Naive thymus-derived CD4-positive, alpha-beta T cell (primary cell): ENCODE data around the gene CIITA. TPM values are rescaled to one million over a fixed set of nuclear protein-coding genes. Genes with fewer than 3 reads are reported as not detected.

Experiments
- ATAC-seq: fragments of 150-1000 bp; cut with Tn5 transposase; 2 replicates; pipeline ENCODE4 v1.10.0; 2021; ENCODE audit warnings: mild to moderate bottlenecking, moderate library complexity
- CTCF ChIA-PET: fragments of 350-600 bp; sonication (Branson Sonifier 250); formaldehyde crosslinking; loops from one replicate; lab custom pipeline; 2021; ENCODE audit warnings: antibody characterized with exemption; lab: Charles Lee
- POLR2A ChIA-PET: fragments of 350-600 bp; sonication (Branson Sonifier 250); formaldehyde crosslinking; loops from one replicate; lab custom pipeline; 2021; ENCODE audit warnings: antibody characterized with exemption, inconsistent platforms; lab: Charles Lee
- DNase-seq, 9 donors: peaks; one replicate each; pipeline versions ENCODE4 v3.0.0 to v3.0.0-alpha.2; 2020 to 2022; ENCODE audit warnings: mixed read lengths in 1 of 9
- H3K27ac ChIP-seq: one replicate; pipeline ENCODE4 v1.7.0; 2013; ENCODE audit warnings: mild to moderate bottlenecking, low read depth, low read length, moderate library complexity
- H3K27me3 ChIP-seq, 2 donors: one replicate each; pipeline ENCODE4 v1.7.0; 2013; ENCODE audit warnings: low read length in 2 of 2, mild to moderate bottlenecking in 2 of 2, moderate library complexity in 2 of 2; ENCODE audit not compliant: control insufficient read depth in 2 of 2, insufficient read depth in 2 of 2
- H3K36me3 ChIP-seq, 3 experiments: 1 replicate in 2 of 3; 2 replicates in 1 of 3; pipeline ENCODE4 v1.7.0; 2013; ENCODE audit warnings: low read length in 3 of 3, mild to moderate bottlenecking in 3 of 3, moderate library complexity in 1 of 3; ENCODE audit not compliant: insufficient read depth in 3 of 3, control insufficient read depth in 2 of 3
- H3K4me1 ChIP-seq, 2 donors: one replicate each; pipeline ENCODE4 v1.7.0; 2013; ENCODE audit warnings: low read length in 2 of 2, mild to moderate bottlenecking in 2 of 2, moderate library complexity in 1 of 2; ENCODE audit not compliant: control insufficient read depth in 2 of 2, insufficient read depth in 2 of 2
- H3K4me3 ChIP-seq: 2 replicates; pipeline ENCODE4 v1.7.0; 2013; ENCODE audit warnings: mild to moderate bottlenecking, low read length
- H3K9me3 ChIP-seq, 3 experiments: 1 replicate in 2 of 3; 2 replicates in 1 of 3; pipeline ENCODE4 v1.7.0; 2013; ENCODE audit warnings: low read length in 3 of 3; ENCODE audit not compliant: control insufficient read depth in 2 of 3
- H3K27ac Mint-ChIP-seq, 9 donors: one replicate each; pipeline ENCODE4 v1.8.0; 2020 to 2022; ENCODE audit warnings: mixed read lengths in 9 of 9, mild to moderate bottlenecking in 8 of 9, moderate library complexity in 5 of 9, inconsistent platforms in 2 of 9
- H3K27me3 Mint-ChIP-seq, 5 donors: one replicate each; pipeline ENCODE4 v1.8.0; 2021 to 2022; ENCODE audit warnings: mixed read lengths in 5 of 5, mild to moderate bottlenecking in 1 of 5
- H3K36me3 Mint-ChIP-seq, 5 donors: one replicate each; pipeline ENCODE4 v1.8.0; 2020 to 2022; ENCODE audit warnings: mixed read lengths in 5 of 5, mild to moderate bottlenecking in 3 of 5, inconsistent platforms in 1 of 5
- H3K4me1 Mint-ChIP-seq, 7 donors: one replicate each; pipeline ENCODE4 v1.8.0; 2020 to 2022; ENCODE audit warnings: mixed read lengths in 7 of 7, mild to moderate bottlenecking in 3 of 7, inconsistent platforms in 1 of 7
- H3K4me3 Mint-ChIP-seq, 10 donors: one replicate each; pipeline ENCODE4 v1.8.0; 2020 to 2022; ENCODE audit warnings: mild to moderate bottlenecking in 10 of 10, mixed read lengths in 10 of 10, moderate library complexity in 6 of 10, inconsistent platforms in 2 of 10
- H3K9me3 Mint-ChIP-seq, 11 donors: one replicate each; pipeline ENCODE4 v1.8.0; 2020 to 2022; ENCODE audit warnings: mixed read lengths in 11 of 11, mild to moderate bottlenecking in 4 of 11, inconsistent platforms in 1 of 11, moderate library complexity in 1 of 11
- intact Hi-C, 2 donors: fragments of 100-400 bp; cut with micrococcal nuclease; formaldehyde crosslinking; loops; one replicate each; pipeline ENCODE4 v1.15.1; 2023
- polyA plus RNA-seq, 2 donors: library from polyadenylated mRNA; unstranded; fragments of 300-500 nt; fragmentation: Illumina TruSeq; gene quantifications; one replicate each; pipeline ENCODE4 v1.2.3, GENCODE V29; 2021
- total RNA-seq, 6 experiments: library from RNA in 5 of 6; stranded (reverse) in 5 of 6; gene quantifications; 1 replicate in 5 of 6; 2 replicates in 1 of 6; pipeline ENCODE4 v1.2.3 and lab custom pipeline; 2021 to 2026

The CIITA gene
- total and polyA plus RNA-seq, 7 experiments from 2014 or later: 0.12 to 72.1 (median 1.7) TPM

DNA sequence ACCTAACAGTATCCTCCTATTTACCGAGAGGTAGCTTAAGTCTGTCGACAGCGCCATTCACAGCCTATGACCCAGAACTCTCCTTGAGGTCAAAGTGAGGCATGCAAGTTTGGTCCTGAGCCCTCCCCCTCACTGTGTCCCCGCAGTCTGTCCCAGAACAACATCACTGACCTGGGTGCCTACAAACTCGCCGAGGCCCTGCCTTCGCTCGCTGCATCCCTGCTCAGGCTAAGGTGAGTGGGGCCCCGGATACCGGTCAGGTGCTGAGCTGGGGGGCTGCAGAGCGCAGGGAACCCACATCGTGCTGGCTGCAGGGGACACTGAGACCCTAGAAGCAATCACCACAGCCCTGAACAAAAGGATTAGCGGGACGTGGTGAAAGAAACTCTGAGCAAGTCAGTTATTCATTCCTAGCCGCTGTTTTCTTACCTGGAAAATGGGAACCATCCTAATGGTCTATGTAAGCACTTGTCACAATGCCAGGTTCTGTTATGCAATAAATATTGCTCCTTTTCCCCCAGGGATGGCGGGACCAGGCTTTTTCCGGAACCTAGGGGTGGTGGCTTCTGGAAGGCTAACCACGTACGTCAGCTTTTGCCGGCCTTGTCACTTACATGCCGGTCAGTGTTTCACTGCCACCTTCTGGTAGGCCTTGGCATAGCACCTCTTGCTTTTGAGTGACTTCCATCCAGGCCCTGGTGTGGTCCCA is 41.4 kb downstream of the CIITA start:
- Mint-ChIP-seq H3K27me3 (no peaks in the 10 kb centered on the region), H3K27ac (no peak overlapping the region), H3K36me3 (peaks cover 0 to 6% (median 0%) of the 10 kb centered on the region in 5 donors), H3K4me3 (peak overlapping the region in 2 of 10 donors; percentile 21 to 45), H3K4me1 (peaks cover 0 to 12% (median 4%) of the 10 kb centered on the region in 7 donors), H3K9me3 (no peaks in the 10 kb centered on the region)
- no peak overlapping the region for H3K27ac ChIP-seq
- H3K9me3 ChIP-seq: no peaks in the 10 kb centered on the region
- peak in 8 of 9 donors; percentile 44 to 83 (median 52) for DNase-seq
- H3K4me3 ChIP-seq: no peak overlapping the region
- intact Hi-C loops: loop anchor here in 1 of 2 donors (1.0 to 5.0 kb wide), 5 partner anchors 41 to 397 kb away; partner anchors contain the start of gene CIITA
- ATAC-seq: peak; percentile 90
- ChIA-PET CTCF (interaction anchor here (0.6 to 1.6 kb wide), 4 partner anchors 8 to 872 kb away, joined by 3 to 5 read pairs (median 4); no protein-coding TSS in a partner anchor), POLR2A (interaction anchor here (1.5 kb wide), 1 partner anchor 10 kb away, joined by 6 read pairs; no protein-coding TSS in a partner anchor)
- no peaks in the 10 kb centered on the region for H3K27me3 ChIP-seq
- no peaks in the 10 kb centered on the region for H3K4me1 ChIP-seq
- H3K36me3 ChIP-seq: peaks cover 0 to 10% (median 0%) of the 10 kb centered on the region in 3 experiments

DNA sequence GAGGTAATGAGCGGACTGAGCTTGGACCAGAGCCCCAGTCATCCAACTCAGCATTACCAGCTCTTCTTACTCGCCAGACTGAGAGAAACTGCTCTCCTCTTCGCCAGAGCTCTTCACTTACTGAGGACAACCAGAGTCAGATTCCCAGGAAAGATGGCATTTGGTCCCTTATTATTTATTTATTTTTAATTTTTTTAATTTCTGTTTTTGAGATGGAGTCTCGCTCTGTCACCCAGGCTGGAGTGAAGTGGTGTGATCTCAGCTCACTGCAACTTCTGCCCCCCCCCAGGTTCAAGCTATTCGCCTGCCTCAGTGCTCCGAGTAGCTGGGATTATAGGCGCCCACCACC is 42.0 kb downstream of the CIITA start:
- Histone ChIP-seq H3K4me3 (no peak overlapping the region), H3K27ac (no peak overlapping the region), H3K9me3 (no peaks in the 10 kb centered on the region), H3K27me3 (no peaks in the 10 kb centered on the region), H3K4me1 (no peaks in the 10 kb centered on the region), H3K36me3 (peaks cover 0 to 10% (median 0%) of the 10 kb centered on the region in 3 experiments)
- DNase-seq (no peak), ATAC-seq (no peak)
- POLR2A ChIA-PET: no interaction called here
- CTCF ChIA-PET: interaction anchor here (0.6 to 1.4 kb wide), 3 partner anchors 9 to 872 kb away, joined by 3 to 5 read pairs (median 4); no protein-coding TSS in a partner anchor
- H3K27me3 Mint-ChIP-seq: no peaks in the 10 kb centered on the region
- H3K27ac Mint-ChIP-seq: no peak overlapping the region
- intact Hi-C loops: loop anchor here in 1 of 2 donors (5.0 kb wide), 1 partner anchor 147 kb away; no protein-coding TSS in a partner anchor
- H3K9me3 Mint-ChIP-seq: no peaks in the 10 kb centered on the region
- peak overlapping the region in 2 of 10 donors; percentile 21 to 45 for H3K4me3 Mint-ChIP-seq
- H3K36me3 Mint-ChIP-seq: peaks cover 0 to 6% (median 0%) of the 10 kb centered on the region in 5 donors
- H3K4me1 Mint-ChIP-seq: peaks cover 0 to 12% (median 4%) of the 10 kb centered on the region in 7 donors

DNA sequence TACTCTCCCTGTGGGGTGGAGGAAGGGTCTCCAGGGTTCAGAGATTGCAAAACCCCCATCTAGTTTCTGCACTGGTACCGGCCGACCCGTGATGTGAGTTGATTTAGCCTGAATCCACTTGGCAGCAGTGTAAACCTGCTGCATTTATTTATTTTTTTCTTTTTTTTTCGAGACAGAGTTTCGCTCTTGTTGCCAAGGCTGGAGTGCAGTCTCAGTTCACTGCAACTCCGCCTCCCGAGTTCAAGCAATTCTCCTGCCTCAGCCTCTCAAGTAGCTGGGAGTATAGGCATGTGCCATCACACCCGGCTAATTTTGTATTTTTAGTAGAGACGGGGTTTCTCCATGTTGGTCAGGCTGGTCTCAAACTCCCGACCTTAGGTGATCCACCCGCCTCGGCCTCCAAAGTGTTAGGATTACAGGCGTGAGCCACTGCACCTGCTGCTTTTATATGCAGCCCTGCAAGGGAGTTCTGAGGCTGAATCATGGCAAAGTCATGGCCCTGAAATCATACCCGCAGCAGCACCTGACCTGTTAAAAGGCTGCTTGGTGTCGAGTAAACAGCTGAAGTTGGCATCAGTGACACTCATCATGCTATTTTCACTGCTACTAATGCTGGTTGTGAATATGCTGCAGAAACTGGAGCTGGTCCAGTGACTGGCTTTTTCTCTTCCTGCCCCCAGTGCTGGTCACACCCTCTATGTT is 43.9 kb downstream of the CIITA start:
- Histone ChIP-seq H3K9me3 (no peaks in the 10 kb centered on the region), H3K27ac (no peak overlapping the region), H3K27me3 (no peaks in the 10 kb centered on the region), H3K4me1 (no peaks in the 10 kb centered on the region), H3K36me3 (peaks cover 0 to 23% (median 0%) of the 10 kb centered on the region in 3 experiments), H3K4me3 (no peak overlapping the region)
- Mint-ChIP-seq H3K9me3 (peaks cover 0 to 2% (median 0%) of the 10 kb centered on the region in 11 donors), H3K36me3 (peaks cover 0 to 14% (median 11%) of the 10 kb centered on the region in 5 donors), H3K27ac (peak overlapping the region in 2 of 9 donors; percentile 12 to 16), H3K4me3 (no peak overlapping the region), H3K4me1 (peaks cover 0 to 10% (median 4%) of the 10 kb centered on the region in 7 donors), H3K27me3 (no peaks in the 10 kb centered on the region)
- POLR2A ChIA-PET: no interaction called here
- DNase-seq: no peak
- ATAC-seq: no peak
- CTCF ChIA-PET: no interaction called here
- intact Hi-C loops: no loop called here

DNA sequence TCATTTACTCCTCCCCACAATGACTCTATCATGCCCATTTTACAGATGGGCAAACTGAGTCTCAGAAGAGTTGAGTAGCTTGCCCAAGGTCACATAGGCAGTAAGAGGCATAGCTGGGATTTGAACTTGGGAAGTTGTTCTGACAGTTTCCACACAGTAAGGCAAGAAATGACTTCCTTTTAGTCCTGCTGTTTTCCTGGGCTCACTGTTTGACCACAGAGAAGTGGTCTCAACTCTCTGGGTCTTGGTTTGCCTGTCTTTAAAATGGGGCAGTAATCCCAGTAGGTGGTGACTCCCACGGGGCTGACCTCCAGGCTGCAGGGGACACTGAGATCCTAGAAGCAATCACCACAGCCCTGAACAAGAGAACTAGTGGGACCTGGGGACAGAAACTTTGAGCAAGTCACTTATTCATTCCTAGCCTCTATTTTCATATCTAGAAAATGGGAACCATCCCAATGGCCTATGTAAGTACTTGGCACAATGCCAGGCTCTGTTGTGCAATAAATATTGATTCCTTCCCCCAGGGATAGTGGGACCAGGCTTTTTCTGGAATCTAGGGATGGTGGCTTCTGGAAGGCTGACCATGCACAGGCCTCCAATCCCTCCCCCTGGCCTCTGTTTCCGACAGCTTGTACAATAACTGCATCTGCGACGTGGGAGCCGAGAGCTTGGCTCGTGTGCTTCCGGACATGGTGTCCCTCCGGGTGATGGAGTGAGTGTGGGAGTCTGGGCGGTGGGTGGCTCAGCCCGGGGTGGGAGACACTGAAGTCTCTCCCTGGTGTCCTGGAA is 44.7 kb downstream of the CIITA start:
- H3K27me3 Mint-ChIP-seq: no peaks in the 10 kb centered on the region
- H3K36me3 Mint-ChIP-seq: peaks cover 0 to 19% (median 10%) of the 10 kb centered on the region in 5 donors
- Histone ChIP-seq H3K4me1 (no peaks in the 10 kb centered on the region), H3K36me3 (peaks cover 0 to 32% (median 0%) of the 10 kb centered on the region in 3 experiments), H3K27ac (no peak overlapping the region), H3K4me3 (no peak overlapping the region), H3K9me3 (no peaks in the 10 kb centered on the region), H3K27me3 (no peaks in the 10 kb centered on the region)
- H3K27ac Mint-ChIP-seq: no peak overlapping the region
- no peak for DNase-seq
- ChIA-PET CTCF (no interaction called here), POLR2A (no interaction called here)
- peaks cover 0 to 2% (median 0%) of the 10 kb centered on the region in 11 donors for H3K9me3 Mint-ChIP-seq
- H3K4me3 Mint-ChIP-seq: no peak overlapping the region
- peaks cover 0 to 10% (median 4%) of the 10 kb centered on the region in 7 donors for H3K4me1 Mint-ChIP-seq
- intact Hi-C loops: no loop called here
- no peak for ATAC-seq

DNA sequence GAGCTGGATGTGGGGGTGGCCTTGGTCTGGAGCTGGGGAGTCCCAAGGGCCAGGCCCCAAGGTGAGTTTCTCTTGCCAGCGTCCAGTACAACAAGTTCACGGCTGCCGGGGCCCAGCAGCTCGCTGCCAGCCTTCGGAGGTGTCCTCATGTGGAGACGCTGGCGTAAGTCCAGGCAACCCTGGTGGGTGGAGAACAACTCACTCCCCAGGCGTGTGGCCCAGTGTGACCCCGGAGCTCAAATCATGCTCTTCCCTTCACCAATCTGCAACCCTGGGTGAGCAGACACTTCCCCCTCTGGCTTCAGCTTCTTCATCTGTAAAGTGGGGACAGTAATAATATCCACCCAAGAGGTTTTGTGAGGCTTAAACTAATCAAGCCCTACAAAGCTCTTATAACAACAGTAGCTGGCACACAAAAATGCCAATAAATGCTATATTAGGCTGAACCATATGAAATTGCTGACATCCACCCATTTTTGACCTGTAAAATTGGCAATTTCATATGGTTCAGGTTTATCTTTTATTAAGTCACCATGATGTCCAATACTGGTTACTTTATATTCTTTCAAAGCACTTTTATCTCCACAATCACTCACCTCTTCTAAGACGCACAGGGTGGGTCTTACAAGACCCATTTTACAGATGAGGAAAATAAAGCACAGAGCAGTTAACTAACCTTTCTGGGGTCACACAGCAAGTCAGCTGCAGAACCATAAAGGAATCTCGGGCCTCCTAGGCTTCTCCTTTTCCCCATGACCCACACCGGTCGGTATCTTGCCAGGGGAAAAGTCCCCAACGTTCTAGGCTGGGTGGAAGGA is 45.5 kb downstream of the CIITA start:
- H3K36me3 Mint-ChIP-seq: peaks cover 4 to 26% (median 16%) of the 10 kb centered on the region in 5 donors
- ATAC-seq: no peak
- intact Hi-C loops: no loop called here
- no peaks in the 10 kb centered on the region for H3K27me3 Mint-ChIP-seq
- POLR2A ChIA-PET: no interaction called here
- Histone ChIP-seq H3K4me1 (no peaks in the 10 kb centered on the region), H3K36me3 (peaks cover 0 to 40% (median 0%) of the 10 kb centered on the region in 3 experiments), H3K4me3 (no peak overlapping the region), H3K9me3 (no peaks in the 10 kb centered on the region), H3K27ac (no peak overlapping the region), H3K27me3 (no peaks in the 10 kb centered on the region)
- no peak for DNase-seq
- H3K4me1 Mint-ChIP-seq: peaks cover 0 to 10% (median 4%) of the 10 kb centered on the region in 7 donors
- CTCF ChIA-PET: no interaction called here
- H3K9me3 Mint-ChIP-seq: peaks cover 0 to 2% (median 0%) of the 10 kb centered on the region in 11 donors
- H3K4me3 Mint-ChIP-seq: no peak overlapping the region
- H3K27ac Mint-ChIP-seq: peak overlapping the region in 1 of 9 donors; percentile 65
